A673 (cell line): ENCODE results near the gene ZNF283. TPM values are rescaled to one million over a fixed set of nuclear protein-coding genes. Genes with fewer than 3 reads are reported as not detected.

ENCODE experiments used
- Bru-seq: library from RNA; stranded (reverse); fragments of 400-500 nt; gene quantifications from one replicate; lab custom pipeline; 2021; lab: Mats Ljungman, UMichigan
- BruChase-seq, 2 experiments: library from RNA; stranded (reverse); fragments of 400-500 nt; gene quantifications; one replicate each; lab custom pipeline; 2021; lab: Mats Ljungman, UMichigan
- BruUV-seq: library from RNA; stranded (reverse); fragments of 400-500 nt; replicated peaks from 2 replicates; lab custom pipeline; 2021; lab: Mats Ljungman, UMichigan
- CTCF ChIA-PET: fragments of 300-600 bp; sonication (Branson Sonifier 250); formaldehyde crosslinking; loops from one replicate; lab custom pipeline; 2022; ENCODE audit warnings: antibody characterized with exemption; lab: Charles Lee
- POLR2A ChIA-PET: fragments of 300-600 bp; sonication (Branson Sonifier 250); formaldehyde crosslinking; loops from one replicate; lab custom pipeline; 2022; ENCODE audit warnings: antibody characterized with exemption; ENCODE audit not compliant: low non-redundant PET; lab: Charles Lee
- DNase-seq: peaks from one replicate; pipeline ENCODE4 v3.0.0-alpha.2; 2015; ENCODE audit warnings: low spot score
- H3K27ac ChIP-seq: fragments of 200-600 bp; sonication (generic); 2 replicates; pipeline ENCODE4 v1.5.1; 2016; ENCODE audit warnings: mixed run types, low read depth, mild to moderate bottlenecking, mixed read lengths, antibody characterized with exemption, low read length; ENCODE audit not compliant: poor library complexity, severe bottlenecking
- H3K27me3 ChIP-seq: fragments of 200-600 bp; sonication (generic); replicated peaks from 2 replicates; pipeline ENCODE4 v1.6.1; 2017; ENCODE audit warnings: mixed run types, low read depth, mild to moderate bottlenecking, mixed read lengths, antibody characterized with exemption, low read length; ENCODE audit not compliant: insufficient read depth, poor library complexity
- H3K36me3 ChIP-seq: fragments of 200-600 bp; sonication (generic); 2 replicates; pipeline ENCODE4 v1.6.1; 2016; ENCODE audit warnings: mixed run types, mild to moderate bottlenecking, mixed read lengths, antibody characterized with exemption, low read length; ENCODE audit not compliant: insufficient read depth, poor library complexity, severe bottlenecking
- H3K4me1 ChIP-seq: fragments of 200-600 bp; sonication (generic); 2 replicates; pipeline ENCODE4 v1.6.1; 2017; ENCODE audit warnings: mixed run types, mild to moderate bottlenecking, mixed read lengths, antibody characterized with exemption, low read length; ENCODE audit not compliant: insufficient read depth, poor library complexity, severe bottlenecking
- H3K4me3 ChIP-seq: fragments of 200-600 bp; sonication (generic); 2 replicates; pipeline ENCODE4 v1.5.1; 2016; ENCODE audit warnings: low read depth, mixed run types, mild to moderate bottlenecking, mixed read lengths, low read length; ENCODE audit not compliant: poor library complexity, severe bottlenecking
- H3K9me3 ChIP-seq: fragments of 200-600 bp; sonication (generic); 2 replicates; pipeline ENCODE4 v1.6.1; 2016; ENCODE audit warnings: mixed run types, low read depth, mild to moderate bottlenecking, mixed read lengths, antibody characterized with exemption, low read length; ENCODE audit not compliant: poor library complexity, severe bottlenecking
- CTCF ChIP-seq: fragments of 300-800, 200-600 bp; sonication (generic); conservative IDR thresholded peaks from 2 replicates; pipeline ENCODE4 v1.5.1; 2017; ENCODE audit warnings: low read depth, mild to moderate bottlenecking, antibody characterized with exemption, low read length, moderate library complexity, mixed read lengths
- EZH2 ChIP-seq: fragments of 200-600 bp; sonication (generic); IDR thresholded peaks from 2 replicates; pipeline ENCODE4 v1.6.1; 2017; ENCODE audit warnings: borderline replicate concordance, low read depth, mild to moderate bottlenecking, mixed read lengths, antibody characterized with exemption, low read length; ENCODE audit not compliant: poor library complexity, severe bottlenecking
- intact Hi-C: fragments of 100-400 bp; cut with micrococcal nuclease; formaldehyde crosslinking; loops from one replicate; pipeline ENCODE4 v1.10.0; 2022; ENCODE audit not compliant: unreplicated experiment
- long read RNA-seq: library from polyadenylated mRNA; stranded (forward); transcript quantifications from one replicate; pipeline ENCODE4 v2.0.0, GENCODE V29; 2022
- total RNA-seq: library from RNA; stranded (reverse); gene quantifications from 2 replicates; pipeline ENCODE4 v1.2.3, GENCODE V29; 2021

Gene ZNF283
- total RNA-seq (9.4 and 9.7 TPM in 2 replicates), Bru-seq, nascent RNA (percentile 62 among the genes with signal in this experiment), BruChase-seq, experiment 1, labeled RNA remaining after a 2-hour chase (percentile 71 among the genes with signal in this experiment), BruChase-seq, experiment 2, labeled RNA remaining after a 6-hour chase (percentile 59 among the genes with signal in this experiment)
- long read RNA-seq, partial matches to known transcripts: 1 of 6 reads
- long read RNA-seq, other reads (novel, unspliced or antisense): 5 of 6 reads

GRCh38 chr19:43826787-43827754 is at the start of gene ZNF283:
ZNF283 (plus strand) TSS chr19:43827321; CDS start chr19:43833505, 6,184 bp downstream.
- Histone ChIP-seq H3K27ac (peak within 1 kb of the TSS; percentile 60), H3K4me3 (peak within 1 kb of the TSS; percentile 64), H3K9me3 (no peaks in the 10 kb centered on the region), H3K4me1 (peaks cover 5% of the 10 kb centered on the region), H3K36me3 (peaks cover 13% of the 10 kb centered on the region), H3K27me3 (peaks cover 1% of the 10 kb centered on the region)
- BruUV-seq: no TSS peak
- ChIA-PET POLR2A (no interaction called here), CTCF (no interaction called here)
- TF ChIP-seq CTCF (no peak), EZH2 (no peak)
- DNase-seq: peak; percentile 89
- intact Hi-C loops: no loop called here

GRCh38 chr19:43778651-43779050 is 48.5 kb upstream of the ZNF283 start:
- TF ChIP-seq EZH2: no peak
- no peak for TF ChIP-seq CTCF
- CTCF ChIA-PET: no interaction called here
- H3K4me3 ChIP-seq: no peak overlapping the region
- intact Hi-C loops: no loop called here
- peaks cover 9% of the 10 kb centered on the region for H3K4me1 ChIP-seq
- POLR2A ChIA-PET: no interaction called here
- H3K36me3 ChIP-seq: no peaks in the 10 kb centered on the region
- peaks cover 19% of the 10 kb centered on the region for H3K27me3 ChIP-seq
- no peaks in the 10 kb centered on the region for H3K9me3 ChIP-seq
- no TSS peak for BruUV-seq
- no peak overlapping the region for H3K27ac ChIP-seq
- no peak for DNase-seq

- no peak overlapping the region for H3K27ac ChIP-seq
- no peak overlapping the region for H3K4me3 ChIP-seq
- DNase-seq: no peak
- CTCF ChIA-PET: no interaction called here
- POLR2A ChIA-PET: no interaction called here
- BruUV-seq: no TSS peak
- no peaks in the 10 kb centered on the region for H3K36me3 ChIP-seq
- TF ChIP-seq CTCF (no peak), EZH2 (no peak)
- peaks cover 9% of the 10 kb centered on the region for H3K4me1 ChIP-seq
- H3K9me3 ChIP-seq: no peaks in the 10 kb centered on the region
- intact Hi-C loops: no loop called here
- peaks cover 13% of the 10 kb centered on the region for H3K27me3 ChIP-seq
Measured at GRCh38 chr19:43779147-43779819, 47.8 kb upstream of the ZNF283 start.
